NB4 (cell line): ENCODE data around the gene ITGAX.
A peak's percentile ranks its signal among the peaks of the same experiment; 100 is the strongest.

Experiments
- DNase-seq: peaks from one replicate; pipeline ENCODE4 v3.0.0; 2010; ENCODE audit warnings: low read depth
- H3K4me3 ChIP-seq: one replicate; pipeline ENCODE4 v1.5.1; 2011; ENCODE audit warnings: mild to moderate bottlenecking, low read depth, low read length, moderate library complexity
- MAX ChIP-seq: IDR thresholded peaks from 2 replicates; pipeline ENCODE4 v1.6.1; 2011; ENCODE audit warnings: low read depth, low read length
- MYC ChIP-seq: IDR thresholded peaks from 2 replicates; pipeline ENCODE4 v1.6.1; 2011; ENCODE audit warnings: low read depth, low read length
- POLR2A ChIP-seq: IDR thresholded peaks from 2 replicates; pipeline ENCODE4 v1.6.1; 2011; ENCODE audit warnings: mild to moderate bottlenecking; ENCODE audit not compliant: insufficient read length; ENCODE audit errors: extremely low read depth
- TF ChIP-seq, protein P1 (sequence below): IDR thresholded peaks from one replicate; pipeline ENCODE4 v1.5.1; 2012; ENCODE audit warnings: low read depth, low read length

The ITGAX gene

GRCh38 chr16:31344712-31345111 lies 10.3 kb upstream of the ITGAX start:
- TF ChIP-seq MYC = no peak
- TF ChIP-seq, protein P1, sequence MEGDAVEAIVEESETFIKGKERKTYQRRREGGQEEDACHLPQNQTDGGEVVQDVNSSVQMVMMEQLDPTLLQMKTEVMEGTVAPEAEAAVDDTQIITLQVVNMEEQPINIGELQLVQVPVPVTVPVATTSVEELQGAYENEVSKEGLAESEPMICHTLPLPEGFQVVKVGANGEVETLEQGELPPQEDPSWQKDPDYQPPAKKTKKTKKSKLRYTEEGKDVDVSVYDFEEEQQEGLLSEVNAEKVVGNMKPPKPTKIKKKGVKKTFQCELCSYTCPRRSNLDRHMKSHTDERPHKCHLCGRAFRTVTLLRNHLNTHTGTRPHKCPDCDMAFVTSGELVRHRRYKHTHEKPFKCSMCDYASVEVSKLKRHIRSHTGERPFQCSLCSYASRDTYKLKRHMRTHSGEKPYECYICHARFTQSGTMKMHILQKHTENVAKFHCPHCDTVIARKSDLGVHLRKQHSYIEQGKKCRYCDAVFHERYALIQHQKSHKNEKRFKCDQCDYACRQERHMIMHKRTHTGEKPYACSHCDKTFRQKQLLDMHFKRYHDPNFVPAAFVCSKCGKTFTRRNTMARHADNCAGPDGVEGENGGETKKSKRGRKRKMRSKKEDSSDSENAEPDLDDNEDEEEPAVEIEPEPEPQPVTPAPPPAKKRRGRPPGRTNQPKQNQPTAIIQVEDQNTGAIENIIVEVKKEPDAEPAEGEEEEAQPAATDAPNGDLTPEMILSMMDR = no peak
- no peak for DNase-seq

DNA sequence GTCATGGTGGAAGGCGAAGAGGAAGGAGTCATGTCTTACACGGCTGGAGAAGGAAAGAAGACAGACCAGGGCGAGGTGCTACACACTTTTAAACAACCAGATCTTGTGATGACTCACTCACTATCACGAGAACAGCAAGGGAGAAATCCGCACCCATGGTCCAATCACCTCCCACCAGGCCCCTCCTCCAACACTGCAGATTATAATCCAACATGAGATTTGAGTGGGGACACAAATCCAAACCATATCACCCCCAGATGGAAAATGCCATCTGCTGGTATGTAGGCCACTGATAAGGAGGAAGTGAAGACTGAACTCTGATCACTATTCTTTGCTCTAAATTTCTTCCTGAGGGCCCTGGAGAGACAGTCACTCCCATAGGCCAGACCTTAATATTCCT lies 7.5 kb upstream of the ITGAX start:
- TF ChIP-seq, protein P1 = no peak
- no peak for TF ChIP-seq POLR2A
- TF ChIP-seq MAX = no peak
- TF ChIP-seq MYC = no peak
- H3K4me3 ChIP-seq = no peak overlapping the region
- no peak for DNase-seq

More at GRCh38 chr16:31344712-31345111, 10.3 kb upstream of the ITGAX start:
- no peak overlapping the region for H3K4me3 ChIP-seq

DNA sequence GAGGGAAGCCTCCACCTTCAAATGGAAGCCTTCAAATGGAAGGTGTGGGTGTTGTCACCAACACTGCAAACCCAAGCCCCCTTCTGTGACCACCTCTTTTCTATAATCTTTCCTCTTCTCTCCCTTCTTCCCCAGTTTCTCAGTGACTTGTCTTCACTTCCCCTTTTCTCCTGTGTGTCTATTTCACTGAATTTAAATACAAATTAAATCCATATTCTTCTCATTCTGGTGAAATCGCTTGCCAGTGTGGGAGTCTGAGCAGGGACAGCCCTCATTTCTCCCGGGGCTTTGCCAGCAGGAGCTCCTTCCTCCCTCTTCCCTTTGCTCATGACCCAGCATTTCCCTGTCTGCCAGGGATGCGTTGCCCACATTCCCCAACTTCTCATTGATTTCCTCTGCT lies 6.4 kb upstream of the ITGAX start:
- no peak overlapping the region for H3K4me3 ChIP-seq

GRCh38 chr16:31350275-31351005 lies 4.5 kb upstream of the ITGAX start:
- TF ChIP-seq POLR2A (no peak), MAX (peak; percentile 42; the same call in 1 of the 2 replicates)
- DNase-seq = peak; percentile 82
- H3K4me3 ChIP-seq = no peak overlapping the region

More for the DNA sequence above, 6.4 kb upstream of the ITGAX start:
- DNase-seq = peak; percentile 42
- TF ChIP-seq POLR2A (no peak), MAX (no peak), MYC (no peak)
- TF ChIP-seq, protein P1 = no peak

GRCh38 chr16:31351246-31351941 lies 3.6 kb upstream of the ITGAX start:
- H3K4me3 ChIP-seq = no peak overlapping the region
- TF ChIP-seq POLR2A (no peak), MYC (no peak), MAX (no peak)
- TF ChIP-seq, protein P1 = no peak
- no peak for DNase-seq

- TF ChIP-seq POLR2A = no peak
- TF ChIP-seq MAX = no peak
- TF ChIP-seq, protein P1 = no peak
- H3K4me3 ChIP-seq = no peak overlapping the region
- DNase-seq = peak; percentile 87
Observed at GRCh38 chr16:31351942-31352325, 3.0 kb upstream of the ITGAX start.
